Natural killer cell treated with Interleukin-12 subunit alpha and Interleukin-12 subunit beta and Interleukin-15 and Interleukin-18, amount 100 ng/mL, for 72 hours (primary cell): ENCODE results near the gene ZNG1C. TPM values are rescaled to one million over a fixed set of nuclear protein-coding genes. Genes with fewer than 3 reads are reported as not detected.
"Not testable (repeated sequence)": the region's sequence is repeated elsewhere in the genome, so short reads cannot be mapped to it uniquely, and the experiment has no call there.

Experiments
- ATAC-seq, 2 donors: fragments of 150-1000 bp; cut with Tn5 transposase in 1 of 2; sonication (Bioruptor Pico), chemical (Tn5 transposase) in 1 of 2; 2 replicates each; pipeline ENCODE4 v1.10.0; 2021
- DNase-seq: peaks from one replicate; pipeline ENCODE4 v3.0.0; 2022; ENCODE audit warnings: low spot score
- H3K27ac Mint-ChIP-seq, 2 donors: 1 replicate in 1 of 2; 2 replicates in 1 of 2; pipeline ENCODE4 v1.8.0; 2022; ENCODE audit warnings: mixed read lengths in 2 of 2, mild to moderate bottlenecking in 1 of 2, moderate library complexity in 1 of 2
- H3K27me3 Mint-ChIP-seq, 2 donors: 1 replicate in 1 of 2; 2 replicates in 1 of 2; pipeline ENCODE4 v1.8.0; 2022; ENCODE audit warnings: mixed read lengths in 2 of 2
- H3K36me3 Mint-ChIP-seq: one replicate; pipeline ENCODE4 v1.8.0; 2022; ENCODE audit warnings: mixed read lengths
- H3K4me1 Mint-ChIP-seq, 2 donors: 1 replicate in 1 of 2; 2 replicates in 1 of 2; pipeline ENCODE4 v1.8.0; 2022; ENCODE audit warnings: low read depth in 2 of 2, mixed read lengths in 2 of 2, mild to moderate bottlenecking in 1 of 2
- H3K4me3 Mint-ChIP-seq: one replicate; pipeline ENCODE4 v1.8.0; 2022; ENCODE audit warnings: mixed read lengths
- H3K9me3 Mint-ChIP-seq: 2 replicates; pipeline ENCODE4 v1.8.0; 2022; ENCODE audit warnings: mixed read lengths
- total RNA-seq, 2 donors: library from RNA; stranded (reverse); gene quantifications; one replicate each; pipeline ENCODE4 v1.2.3, GENCODE V29; 2022

Gene ZNG1C
- total RNA-seq, 2 donors from 2014 or later: 23.6 to 77.0 TPM

DNA sequence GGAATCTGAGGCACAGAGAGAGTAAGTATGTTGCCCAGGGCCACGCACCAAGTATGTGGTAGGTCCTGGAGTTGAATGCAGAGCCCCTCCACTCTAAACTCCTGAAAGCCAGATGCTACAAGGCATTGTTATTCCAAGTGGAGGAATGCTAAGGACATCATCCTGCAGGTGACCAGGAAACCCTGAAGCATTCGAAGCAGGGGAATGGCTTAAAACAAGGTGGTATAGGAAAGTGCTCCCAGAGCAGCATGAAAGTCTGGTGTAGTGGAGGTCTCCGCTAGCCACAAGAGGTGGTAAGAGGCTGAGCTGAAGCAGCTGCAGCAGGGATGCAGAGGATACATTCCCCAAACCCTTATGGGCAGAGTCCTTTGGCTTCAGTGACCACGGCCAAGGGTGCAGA, 87.3 kb downstream of the ZNG1C start:
- H3K36me3 Mint-ChIP-seq, H3K9me3 Mint-ChIP-seq, ATAC-seq, H3K4me1 Mint-ChIP-seq, H3K27me3 Mint-ChIP-seq, H3K27ac Mint-ChIP-seq, H3K4me3 Mint-ChIP-seq, DNase-seq: not testable (repeated sequence)

- H3K4me3 Mint-ChIP-seq, H3K9me3 Mint-ChIP-seq, H3K27me3 Mint-ChIP-seq, H3K4me1 Mint-ChIP-seq, H3K36me3 Mint-ChIP-seq, DNase-seq, ATAC-seq, H3K27ac Mint-ChIP-seq: not testable (repeated sequence)
Measured at GRCh38 chr9:68330531-68331173, 88.9 kb downstream of the ZNG1C start.

DNA sequence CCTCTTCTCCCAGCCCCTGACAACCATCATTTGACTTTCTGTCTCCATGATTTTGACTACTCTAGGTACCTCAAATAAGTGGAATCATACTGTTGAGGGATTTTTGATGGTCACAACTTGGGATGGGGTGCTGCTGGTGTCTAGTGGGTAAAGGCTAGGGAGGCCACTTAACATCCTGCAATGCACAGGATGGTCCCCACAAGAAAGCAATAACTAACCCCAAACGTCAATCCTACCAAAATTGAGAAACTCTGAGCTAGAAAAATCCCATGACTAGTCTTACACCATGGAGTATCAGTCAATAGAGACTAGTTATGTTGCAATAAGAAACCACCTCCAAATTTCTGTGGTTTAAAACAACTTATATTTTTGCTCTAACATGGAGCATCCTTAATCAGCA, 90.3 kb downstream of the ZNG1C start:
- not testable (repeated sequence) for DNase-seq, H3K4me3 Mint-ChIP-seq, H3K4me1 Mint-ChIP-seq, H3K36me3 Mint-ChIP-seq, H3K27me3 Mint-ChIP-seq, H3K27ac Mint-ChIP-seq, H3K9me3 Mint-ChIP-seq
- ATAC-seq: peak; percentile 15 to 59

DNA sequence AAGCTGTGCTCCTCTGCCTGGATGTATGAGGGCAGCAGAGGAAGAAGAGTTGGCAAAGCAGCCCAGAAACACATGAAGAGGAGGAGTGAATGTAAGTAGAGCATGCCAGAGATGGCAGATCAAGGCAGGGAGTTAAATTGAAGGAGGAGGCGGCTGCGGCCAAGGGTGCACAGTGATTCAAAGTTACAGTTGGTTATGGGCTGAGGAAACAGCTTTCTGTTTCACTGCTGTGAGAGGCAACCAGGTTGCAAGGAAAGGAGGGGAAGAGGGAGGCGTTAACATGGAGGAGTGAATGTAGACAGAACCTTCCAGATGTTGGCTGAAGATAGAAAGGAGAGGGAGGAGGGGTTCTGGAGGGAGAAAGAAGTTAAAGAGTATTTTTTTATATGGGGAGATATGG, 94.2 kb downstream of the ZNG1C start:
- H3K4me1 Mint-ChIP-seq, H3K36me3 Mint-ChIP-seq, ATAC-seq, H3K27ac Mint-ChIP-seq, H3K27me3 Mint-ChIP-seq, H3K9me3 Mint-ChIP-seq, H3K4me3 Mint-ChIP-seq, DNase-seq: not testable (repeated sequence)

DNA sequence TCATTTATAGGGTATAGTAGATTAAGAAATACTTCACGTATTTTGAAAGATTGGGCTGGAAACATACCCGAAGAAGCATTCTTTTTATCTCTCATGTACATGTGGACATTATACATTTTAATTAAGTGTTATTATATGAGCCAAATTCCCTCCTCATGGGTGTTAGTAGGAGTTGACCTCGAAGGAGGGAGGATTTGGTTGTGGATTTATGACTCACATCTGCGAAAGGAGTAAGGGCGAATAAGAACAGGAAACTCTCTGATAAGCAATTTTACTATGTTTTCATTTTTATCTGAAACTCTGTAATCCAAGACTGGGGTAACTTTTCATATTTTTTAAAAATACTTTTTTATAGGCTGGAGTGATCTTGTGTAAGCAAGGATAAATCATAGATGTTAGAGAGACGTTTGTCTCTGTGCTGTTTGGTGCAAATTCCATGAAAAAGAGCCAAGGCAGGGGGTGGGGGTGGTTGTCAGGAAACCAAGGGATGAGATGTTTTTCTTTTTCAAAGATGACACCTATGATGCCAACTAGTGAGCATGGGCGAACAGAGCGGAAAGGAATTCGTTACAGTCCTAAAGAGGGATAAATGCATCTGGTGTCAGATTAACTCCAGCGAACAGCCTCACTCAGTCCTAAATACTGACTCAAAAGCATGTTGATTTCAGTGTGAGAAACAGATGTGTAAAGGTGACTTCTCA, 95.0 kb downstream of the ZNG1C start:
- ATAC-seq, H3K36me3 Mint-ChIP-seq, H3K9me3 Mint-ChIP-seq, H3K27ac Mint-ChIP-seq, H3K4me3 Mint-ChIP-seq, H3K4me1 Mint-ChIP-seq, H3K27me3 Mint-ChIP-seq, DNase-seq: not testable (repeated sequence)

DNA sequence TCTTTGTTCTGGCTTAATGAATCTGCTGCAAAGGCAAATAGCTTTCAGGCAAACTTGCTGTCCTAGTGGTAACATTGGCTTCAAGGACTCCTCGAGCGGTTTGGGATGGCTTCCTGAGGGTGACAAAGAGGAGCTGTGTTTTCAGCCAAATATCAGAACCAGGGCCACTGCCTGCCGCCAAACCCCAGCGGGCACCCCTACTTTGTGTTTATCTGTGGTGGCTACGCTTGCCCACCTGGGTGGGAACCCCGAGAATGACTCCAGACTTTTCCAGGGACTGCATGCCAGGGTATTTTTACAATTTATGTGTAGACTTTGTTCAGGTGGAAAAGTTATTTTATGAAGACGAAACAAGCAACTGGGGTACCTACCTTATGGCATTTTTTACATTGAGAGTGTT, 96.2 kb downstream of the ZNG1C start:
- not testable (repeated sequence) for H3K36me3 Mint-ChIP-seq, H3K4me3 Mint-ChIP-seq, DNase-seq, H3K9me3 Mint-ChIP-seq, H3K27me3 Mint-ChIP-seq, H3K4me1 Mint-ChIP-seq, ATAC-seq, H3K27ac Mint-ChIP-seq

- not testable (repeated sequence) for H3K9me3 Mint-ChIP-seq, H3K4me3 Mint-ChIP-seq, H3K27me3 Mint-ChIP-seq, H3K27ac Mint-ChIP-seq, H3K36me3 Mint-ChIP-seq, H3K4me1 Mint-ChIP-seq, DNase-seq
- peak; percentile 82 to 83 for ATAC-seq
Measured at GRCh38 chr9:68342265-68343025, 100.7 kb downstream of the ZNG1C start.

GRCh38 chr9:68343242-68343641, 101.5 kb downstream of the ZNG1C start:
- not testable (repeated sequence) for ATAC-seq, H3K9me3 Mint-ChIP-seq, H3K27ac Mint-ChIP-seq, H3K27me3 Mint-ChIP-seq, H3K36me3 Mint-ChIP-seq, DNase-seq, H3K4me1 Mint-ChIP-seq, H3K4me3 Mint-ChIP-seq

GRCh38 chr9:68343992-68344391, 102.2 kb downstream of the ZNG1C start:
- not testable (repeated sequence) for H3K27ac Mint-ChIP-seq, H3K4me1 Mint-ChIP-seq, H3K27me3 Mint-ChIP-seq, DNase-seq, ATAC-seq, H3K4me3 Mint-ChIP-seq, H3K9me3 Mint-ChIP-seq, H3K36me3 Mint-ChIP-seq

Other genes with a start within 250 kb of the ZNG1C start
- gene FOXD4L3, start 60.9 kb downstream of the ZNG1C start, total RNA-seq: not detected
- gene PGM5, start 114.6 kb downstream of the ZNG1C start, total RNA-seq: not detected